Stimulated activated naive CD8-positive, alpha-beta T cell treated with anti-CD3 and anti-CD28 coated beads, Interleukin-15, Interleukin-2, amounts not matched to agents 100 ng/mL and 50 ng/mL, for 24 hours (primary cell): Measurements from ENCODE around the gene OR6C76.
"Not testable (repeated sequence)": the region's sequence is repeated elsewhere in the genome, so short reads cannot be mapped to it uniquely, and the experiment has no call there.

Source experiments
- H3K27ac Mint-ChIP-seq: one replicate; pipeline ENCODE4 v1.8.0; 2021; ENCODE audit warnings: mild to moderate bottlenecking, mixed read lengths
- H3K27me3 Mint-ChIP-seq: one replicate; pipeline ENCODE4 v1.8.0; 2021; ENCODE audit warnings: mixed read lengths
- H3K36me3 Mint-ChIP-seq: one replicate; pipeline ENCODE4 v1.8.0; 2021; ENCODE audit warnings: low read depth, mixed read lengths
- H3K4me1 Mint-ChIP-seq: one replicate; pipeline ENCODE4 v1.8.0; 2021; ENCODE audit warnings: low read depth, mixed read lengths
- H3K4me3 Mint-ChIP-seq: one replicate; pipeline ENCODE4 v1.8.0; 2021; ENCODE audit warnings: mild to moderate bottlenecking, mixed read lengths
- H3K9me3 Mint-ChIP-seq: one replicate; pipeline ENCODE4 v1.8.0; 2021; ENCODE audit warnings: mixed read lengths

OR6C76 gene

DNA sequence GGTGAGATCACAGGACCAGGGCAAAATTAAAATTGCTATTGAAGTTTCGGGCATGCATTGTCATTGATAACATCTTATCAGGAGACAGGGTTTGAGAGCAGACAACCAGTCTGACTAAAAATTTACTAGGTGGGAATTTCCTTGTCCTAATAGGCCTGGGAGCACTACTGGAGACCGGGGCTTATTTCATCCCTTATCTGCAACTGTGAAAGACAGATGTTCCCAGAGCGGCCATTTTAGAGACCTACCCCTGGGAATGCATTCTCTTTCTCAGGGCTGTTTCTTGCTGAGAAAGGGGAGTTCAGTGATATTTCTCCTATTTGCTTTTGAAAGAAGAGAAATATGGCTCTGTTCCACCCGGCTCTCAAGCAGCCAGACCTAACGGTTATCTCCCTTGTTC lies 15.2 kb downstream of the OR6C76 start:
- Mint-ChIP-seq H3K27me3 (peaks cover 24% of the 10 kb centered on the region), H3K9me3 (peaks cover 17% of the 10 kb centered on the region)
- H3K4me1 Mint-ChIP-seq, H3K27ac Mint-ChIP-seq, H3K36me3 Mint-ChIP-seq, H3K4me3 Mint-ChIP-seq: not testable (repeated sequence)

DNA sequence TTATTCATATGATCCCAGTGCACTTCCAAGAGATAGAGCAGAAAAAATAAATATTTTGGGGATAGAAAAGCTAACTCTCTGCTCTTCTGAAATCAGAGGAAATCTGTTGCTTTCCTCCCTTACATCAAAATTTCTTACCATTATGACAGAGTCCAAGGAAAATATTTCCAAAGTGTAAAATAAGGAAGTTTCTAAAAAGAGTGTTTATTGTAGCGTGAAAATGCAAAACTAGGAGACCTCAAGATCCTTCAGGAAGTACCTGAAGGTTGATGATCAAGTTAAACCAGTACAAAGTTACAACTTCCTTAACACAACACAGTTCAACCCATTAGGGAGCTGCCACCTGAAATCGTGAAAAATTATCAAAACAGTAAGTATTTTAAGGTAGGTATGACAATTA lies 17.7 kb downstream of the OR6C76 start, which contains the start of gene OR6C2:
Gene OR6C2, plus strand, starts transcription at position 301 of the 400 bp plus-strand sequence. CDS start 8,138 bp downstream, outside the sequence.
- Mint-ChIP-seq H3K4me3 (no peak within 1 kb of the TSS), H3K27ac (no peak within 1 kb of the TSS), H3K4me1 (no peaks in the 10 kb centered on the region)

DNA sequence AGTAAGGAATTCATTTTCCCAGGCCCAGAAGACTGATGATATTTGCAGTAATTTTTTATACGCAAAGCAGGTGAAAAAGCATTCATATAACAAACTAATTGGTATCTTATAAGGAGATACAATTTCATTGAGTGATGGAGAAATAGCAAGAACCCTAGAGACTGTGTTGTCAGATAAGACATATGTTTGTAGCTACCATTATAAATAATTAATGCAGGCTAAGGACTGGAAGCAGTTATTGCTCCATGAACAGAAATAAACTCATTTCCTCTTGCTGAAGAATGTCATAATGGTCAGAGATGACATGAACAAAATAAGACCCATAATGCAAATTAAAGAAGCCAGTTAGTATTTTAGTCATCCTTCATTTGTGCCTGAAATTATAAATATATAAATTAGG lies 19.3 kb downstream of the OR6C76 start:
- H3K36me3 Mint-ChIP-seq: peaks cover 2% of the 10 kb centered on the region

More for the DNA sequence above, 17.7 kb downstream of the OR6C76 start, which contains the start of gene OR6C2:
- Mint-ChIP-seq H3K36me3 (peaks cover 4% of the 10 kb centered on the region), H3K9me3 (peaks cover 17% of the 10 kb centered on the region), H3K27me3 (peaks cover 27% of the 10 kb centered on the region)

DNA sequence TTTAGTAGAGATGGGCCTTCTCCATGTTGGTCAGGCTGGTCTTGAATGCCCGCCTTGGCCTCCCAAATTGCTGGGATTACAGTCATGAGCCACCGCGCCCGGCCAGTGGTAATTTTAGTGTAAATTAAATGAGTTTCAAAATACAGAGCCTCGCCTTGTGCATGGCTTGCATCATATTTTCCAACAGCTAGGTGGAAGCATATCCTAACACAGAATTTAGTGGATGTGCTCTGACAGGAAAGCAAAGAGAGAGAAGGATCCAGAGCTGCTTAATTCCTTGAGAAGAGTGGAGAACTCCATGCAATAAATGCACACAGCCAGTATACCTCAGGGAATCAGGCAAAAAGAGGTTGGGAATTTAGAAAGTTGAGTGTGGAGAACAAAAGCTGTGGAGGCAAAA lies 20.3 kb downstream of the OR6C76 start:
- Mint-ChIP-seq H3K36me3 (no peaks in the 10 kb centered on the region), H3K4me3 (no peak overlapping the region), H3K27me3 (peaks cover 20% of the 10 kb centered on the region), H3K27ac (no peak overlapping the region), H3K9me3 (peaks cover 9% of the 10 kb centered on the region), H3K4me1 (no peaks in the 10 kb centered on the region)

More for the DNA sequence above, 19.3 kb downstream of the OR6C76 start:
- peaks cover 20% of the 10 kb centered on the region for H3K27me3 Mint-ChIP-seq
- H3K9me3 Mint-ChIP-seq: peaks cover 10% of the 10 kb centered on the region
- H3K27ac Mint-ChIP-seq: no peak overlapping the region
- H3K4me1 Mint-ChIP-seq: no peaks in the 10 kb centered on the region
- H3K4me3 Mint-ChIP-seq: no peak overlapping the region

DNA sequence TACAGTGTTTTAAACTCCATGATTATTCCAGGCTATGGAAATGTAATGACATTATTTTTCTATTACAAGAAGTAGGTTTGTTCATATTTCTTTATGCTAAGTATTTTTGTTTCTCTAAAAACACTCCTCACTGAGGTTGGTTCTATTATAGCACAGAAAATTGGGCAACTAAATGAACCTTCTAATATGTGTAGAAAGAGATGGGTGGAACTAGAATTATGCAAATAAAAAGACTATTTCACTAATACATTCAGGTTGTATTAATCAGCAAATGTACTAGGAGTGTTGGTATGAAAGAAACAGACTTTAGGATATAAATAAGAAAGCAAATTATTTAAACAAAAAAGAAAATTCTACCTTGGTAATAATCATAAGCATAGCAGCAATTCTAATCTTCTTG lies 22.8 kb downstream of the OR6C76 start:
- Mint-ChIP-seq H3K27ac (no peak overlapping the region), H3K27me3 (peaks cover 26% of the 10 kb centered on the region), H3K9me3 (no peaks in the 10 kb centered on the region), H3K36me3 (no peaks in the 10 kb centered on the region), H3K4me3 (no peak overlapping the region), H3K4me1 (no peaks in the 10 kb centered on the region)

DNA sequence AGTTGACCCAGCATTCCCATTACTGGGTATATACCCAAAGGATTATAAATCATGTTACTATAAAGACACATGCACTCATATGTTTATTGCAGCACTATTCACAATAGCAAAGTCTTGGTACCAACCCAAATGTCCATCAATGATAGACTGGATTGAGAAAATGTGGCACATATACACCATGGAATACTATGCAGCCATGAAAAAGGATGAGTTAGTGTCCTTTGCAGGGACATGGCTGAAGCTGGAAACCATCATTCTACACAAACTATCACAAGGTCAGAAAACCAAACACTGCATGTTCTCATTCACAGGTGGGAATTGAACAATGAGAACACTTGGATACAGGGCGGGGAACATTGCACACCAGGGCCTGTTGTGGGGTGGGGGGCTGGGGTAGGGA lies 38.9 kb downstream of the OR6C76 start:
- not testable (repeated sequence) for H3K4me1 Mint-ChIP-seq, H3K36me3 Mint-ChIP-seq, H3K4me3 Mint-ChIP-seq, H3K9me3 Mint-ChIP-seq, H3K27ac Mint-ChIP-seq
- H3K27me3 Mint-ChIP-seq: peaks cover 28% of the 10 kb centered on the region

DNA sequence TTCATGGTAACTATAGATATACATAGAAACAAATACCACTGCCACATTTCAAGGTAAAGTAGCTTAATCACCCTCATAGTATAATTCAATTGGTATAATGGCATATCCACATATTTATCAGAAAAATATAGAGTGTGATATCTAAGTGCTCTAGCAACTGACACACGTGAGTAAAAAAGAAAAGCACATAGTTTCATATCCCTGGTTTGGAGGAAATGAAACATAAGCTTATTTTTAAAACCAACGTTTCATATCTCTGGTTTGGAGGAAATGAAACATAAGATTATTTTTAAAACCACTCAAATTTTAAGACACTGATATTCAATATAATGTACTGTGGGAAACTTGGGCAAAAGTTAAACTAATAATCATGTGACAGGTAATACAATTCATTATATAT lies 41.8 kb downstream of the OR6C76 start:
- no peaks in the 10 kb centered on the region for H3K36me3 Mint-ChIP-seq
- H3K27me3 Mint-ChIP-seq: peaks cover 17% of the 10 kb centered on the region
- no peaks in the 10 kb centered on the region for H3K4me1 Mint-ChIP-seq
- H3K9me3 Mint-ChIP-seq: no peaks in the 10 kb centered on the region
- H3K4me3 Mint-ChIP-seq: no peak overlapping the region
- no peak overlapping the region for H3K27ac Mint-ChIP-seq

DNA sequence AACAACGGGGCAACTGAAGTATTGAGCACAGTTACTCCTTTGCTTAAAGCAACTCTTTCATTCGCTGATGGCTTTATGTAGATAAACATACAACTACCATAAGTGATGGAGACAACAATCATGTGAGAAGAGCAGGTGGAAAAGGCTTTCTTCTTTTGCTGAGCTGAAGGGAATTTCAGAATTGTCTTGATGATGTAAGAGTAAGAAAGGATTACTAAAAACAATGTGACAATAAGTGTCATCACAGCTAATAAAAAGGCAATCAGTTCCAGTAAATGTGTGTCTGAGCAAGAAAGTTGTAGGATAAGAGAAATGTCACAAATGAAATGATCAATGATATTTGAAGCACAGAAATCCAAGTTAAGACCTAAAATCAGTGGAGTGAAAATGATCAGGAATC lies 43.2 kb downstream of the OR6C76 start:
- Mint-ChIP-seq H3K4me1 (no peaks in the 10 kb centered on the region), H3K27me3 (peaks cover 16% of the 10 kb centered on the region), H3K36me3 (no peaks in the 10 kb centered on the region), H3K27ac (no peak overlapping the region), H3K9me3 (no peaks in the 10 kb centered on the region), H3K4me3 (no peak overlapping the region)

DNA sequence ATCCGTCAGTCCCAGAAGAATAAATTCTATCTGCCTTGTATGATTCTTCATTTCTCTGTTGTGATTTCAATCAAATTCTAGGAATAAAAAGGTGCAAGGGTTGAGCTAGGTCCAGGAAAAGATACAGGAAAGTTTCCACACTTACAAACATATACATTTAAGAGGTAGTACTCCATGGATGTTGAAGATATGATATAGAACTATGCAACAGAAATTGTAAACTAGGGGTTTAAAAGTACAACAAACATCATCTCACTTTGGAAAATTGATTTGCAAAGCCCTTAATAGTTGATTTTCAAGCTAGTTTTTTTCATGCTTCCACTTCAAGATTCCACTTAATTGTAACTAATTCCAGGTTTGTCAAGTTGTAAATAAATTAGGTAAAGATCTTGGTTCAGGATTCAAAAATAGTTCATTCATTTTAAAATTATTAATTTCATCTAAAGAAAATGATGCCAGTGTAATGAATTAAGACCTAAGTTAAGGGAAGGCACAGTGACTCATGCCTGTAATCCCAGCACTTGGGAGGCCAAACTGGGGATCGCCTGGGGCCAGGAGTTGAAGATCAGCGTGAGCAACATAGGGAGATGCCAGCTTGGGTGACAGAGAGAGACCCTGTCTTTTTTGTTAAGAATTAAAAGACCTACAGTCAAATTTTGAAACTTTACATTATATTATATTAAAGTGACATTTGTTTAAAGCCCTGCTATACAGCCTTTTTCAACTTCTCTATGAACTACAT lies 44.2 kb downstream of the OR6C76 start, which contains the start of gene OR6C70:
Gene OR6C70, minus strand, starts transcription at position 51 of the 742 bp plus-strand sequence. Its CDS starts 0 bp downstream, at position 51.
- H3K27ac Mint-ChIP-seq: no peak within 1 kb of the TSS
- H3K27me3 Mint-ChIP-seq: peaks cover 16% of the 10 kb centered on the region
- H3K36me3 Mint-ChIP-seq: no peaks in the 10 kb centered on the region
- H3K9me3 Mint-ChIP-seq: no peaks in the 10 kb centered on the region
- H3K4me1 Mint-ChIP-seq: no peaks in the 10 kb centered on the region
- no peak within 1 kb of the TSS for H3K4me3 Mint-ChIP-seq

DNA sequence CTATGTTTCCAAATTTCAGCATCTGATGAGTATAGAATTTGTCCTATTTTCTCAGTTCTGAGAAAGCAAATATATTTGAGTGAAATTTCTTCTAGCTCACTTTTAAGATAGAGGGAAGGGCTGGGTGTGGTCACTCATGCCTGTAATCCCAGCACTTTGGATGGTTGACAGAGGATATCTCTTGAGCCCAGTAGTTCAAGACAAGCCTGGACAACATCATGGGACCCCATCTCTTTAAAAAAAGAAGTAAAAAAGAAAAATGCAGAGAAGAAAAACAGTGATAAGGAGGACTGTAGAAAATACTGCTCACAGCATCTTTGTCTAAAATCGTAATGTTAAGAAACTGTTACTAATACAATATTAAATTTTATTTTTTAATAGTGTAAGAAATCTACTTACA lies 46.2 kb downstream of the OR6C76 start:
- Mint-ChIP-seq H3K4me3 (no peak overlapping the region), H3K27ac (no peak overlapping the region), H3K27me3 (peaks cover 16% of the 10 kb centered on the region), H3K4me1 (no peaks in the 10 kb centered on the region), H3K36me3 (no peaks in the 10 kb centered on the region), H3K9me3 (no peaks in the 10 kb centered on the region)
